Measurements from ENCODE around the gene SF3B3.

The SF3B3 gene

DNA sequence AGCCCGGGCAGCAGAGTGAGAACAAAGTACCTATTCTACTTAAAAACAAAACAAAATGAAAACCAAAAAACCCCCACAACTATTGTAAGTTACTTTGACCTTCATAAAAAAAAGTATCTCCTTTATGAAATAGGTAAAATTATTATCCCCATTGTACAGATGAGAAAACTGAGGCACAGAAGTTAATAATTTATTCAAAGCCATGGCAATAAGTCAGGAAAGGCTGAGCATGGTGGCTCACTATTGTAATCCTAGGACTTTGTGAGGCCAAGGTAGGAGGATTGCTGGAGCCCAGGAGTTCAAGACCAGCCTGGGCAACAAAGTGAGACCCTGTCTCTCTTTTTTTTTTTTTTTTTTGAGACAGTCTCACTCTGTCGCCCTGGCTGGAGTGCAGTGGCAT is 38.7 kb upstream of the SF3B3 start:
- TF ChIP-seq, protein P1, sequence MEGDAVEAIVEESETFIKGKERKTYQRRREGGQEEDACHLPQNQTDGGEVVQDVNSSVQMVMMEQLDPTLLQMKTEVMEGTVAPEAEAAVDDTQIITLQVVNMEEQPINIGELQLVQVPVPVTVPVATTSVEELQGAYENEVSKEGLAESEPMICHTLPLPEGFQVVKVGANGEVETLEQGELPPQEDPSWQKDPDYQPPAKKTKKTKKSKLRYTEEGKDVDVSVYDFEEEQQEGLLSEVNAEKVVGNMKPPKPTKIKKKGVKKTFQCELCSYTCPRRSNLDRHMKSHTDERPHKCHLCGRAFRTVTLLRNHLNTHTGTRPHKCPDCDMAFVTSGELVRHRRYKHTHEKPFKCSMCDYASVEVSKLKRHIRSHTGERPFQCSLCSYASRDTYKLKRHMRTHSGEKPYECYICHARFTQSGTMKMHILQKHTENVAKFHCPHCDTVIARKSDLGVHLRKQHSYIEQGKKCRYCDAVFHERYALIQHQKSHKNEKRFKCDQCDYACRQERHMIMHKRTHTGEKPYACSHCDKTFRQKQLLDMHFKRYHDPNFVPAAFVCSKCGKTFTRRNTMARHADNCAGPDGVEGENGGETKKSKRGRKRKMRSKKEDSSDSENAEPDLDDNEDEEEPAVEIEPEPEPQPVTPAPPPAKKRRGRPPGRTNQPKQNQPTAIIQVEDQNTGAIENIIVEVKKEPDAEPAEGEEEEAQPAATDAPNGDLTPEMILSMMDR (IDR thresholded peaks at IDR 0.05; ENCODE audit: insufficient read depth, low read length, missing control alignments), result no peak
- CTCF ChIA-PET, result interaction anchor here (1.6 kb wide), 1 partner anchor 96 kb away, joined by 3 read pairs; no protein-coding TSS in a partner anchor
- POLR2A ChIA-PET, result no interaction called here
- no peak for DNase-seq (ENCODE audit: low read depth, low spot score)
- H3K4me3 ChIP-seq (ENCODE audit: low read depth, low read length), result no peak overlapping the region

DNA sequence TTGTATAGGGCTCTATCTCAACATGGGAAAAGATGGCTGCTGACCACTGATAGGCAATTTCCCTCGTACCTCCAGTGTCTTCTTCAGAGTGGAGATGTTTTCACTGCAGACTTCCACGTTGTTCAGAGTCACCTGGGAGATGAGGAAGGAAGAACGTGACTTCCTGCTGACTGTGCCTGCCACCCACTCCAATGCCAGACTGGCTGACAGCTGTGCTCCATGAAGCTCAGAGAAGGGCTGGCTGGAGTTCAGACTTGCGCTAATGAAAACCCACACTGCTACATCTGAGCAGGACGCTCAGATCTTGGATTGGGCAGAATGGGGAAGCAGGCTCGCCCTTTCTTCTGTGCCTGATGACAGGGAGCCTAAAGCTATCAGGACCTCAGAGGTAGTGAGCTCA is 33.4 kb upstream of the SF3B3 start:
- ChIA-PET POLR2A (interaction anchor here (0.6 kb wide), 1 partner anchor 113 kb away, joined by 3 read pairs; no protein-coding TSS in a partner anchor), CTCF (interaction anchor here (1.4 kb wide), 1 partner anchor 112 kb away, joined by 4 read pairs; no protein-coding TSS in a partner anchor)
- H3K4me3 ChIP-seq (ENCODE audit: low read depth, low read length), result no peak overlapping the region

DNA sequence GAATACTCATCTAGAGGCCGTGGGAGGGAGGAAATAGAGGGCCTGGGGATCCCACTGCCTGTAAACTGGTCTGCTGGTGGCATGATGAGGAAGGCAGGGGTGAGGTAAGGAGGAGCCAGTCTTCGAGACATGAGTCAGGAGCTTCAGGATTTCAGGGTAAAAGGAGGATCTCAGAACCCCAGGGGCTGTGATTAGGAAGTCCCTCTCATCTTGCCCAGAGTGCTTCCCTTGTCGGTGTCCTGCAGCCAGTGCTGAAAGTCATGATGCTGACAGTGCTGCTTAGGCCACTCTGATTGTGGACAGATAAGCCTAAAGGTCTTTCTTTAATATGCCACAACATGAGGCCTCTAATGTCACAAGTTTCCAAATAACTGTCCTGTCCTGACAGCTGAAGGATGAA is 29.8 kb upstream of the SF3B3 start:
- ChIA-PET CTCF (no interaction called here), POLR2A (no interaction called here)
- DNase-seq (ENCODE audit: low read depth, low spot score), result no peak
- TF ChIP-seq, protein P1 (IDR thresholded peaks at IDR 0.05; ENCODE audit: insufficient read depth, low read length, missing control alignments), result no peak
- no peak overlapping the region for H3K4me3 ChIP-seq (ENCODE audit: low read depth, low read length)

More for the DNA sequence above, 33.4 kb upstream of the SF3B3 start:
- TF ChIP-seq, protein P1 (IDR thresholded peaks at IDR 0.05; ENCODE audit: insufficient read depth, low read length, missing control alignments), result no peak
- no peak for DNase-seq (ENCODE audit: low read depth, low spot score)

DNA sequence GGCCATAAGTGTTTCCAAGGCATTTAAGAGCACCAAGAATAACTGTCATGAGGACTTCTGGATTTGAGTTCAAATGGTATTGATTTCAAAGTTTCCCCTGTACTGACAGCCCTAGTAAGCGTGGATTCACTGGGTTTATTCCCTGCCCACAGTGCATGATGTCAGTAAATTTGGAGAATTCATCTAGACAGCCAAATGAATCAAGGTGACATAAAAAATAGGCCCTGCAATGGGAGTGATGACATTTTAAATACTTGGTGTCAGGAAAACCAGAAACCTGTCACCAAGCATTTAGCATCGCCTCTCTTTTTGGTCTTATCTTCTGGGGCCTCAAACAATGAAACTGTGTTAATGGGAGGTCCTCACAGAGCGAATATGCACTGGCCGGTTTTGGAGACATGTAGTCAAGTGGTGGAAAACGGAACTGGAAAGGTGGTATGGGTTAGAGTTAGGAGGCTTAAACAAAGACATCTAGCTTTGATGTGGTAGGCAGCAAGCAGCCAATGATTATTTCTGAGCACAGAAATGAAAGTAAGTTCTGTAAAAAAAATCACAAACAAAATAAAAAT is 29.3 kb upstream of the SF3B3 start:
- TF ChIP-seq, protein P1 (IDR thresholded peaks at IDR 0.05; ENCODE audit: insufficient read depth, low read length, missing control alignments), result no peak
- POLR2A ChIA-PET, result no interaction called here
- H3K4me3 ChIP-seq (ENCODE audit: low read depth, low read length), result no peak overlapping the region
- CTCF ChIA-PET, result interaction anchor here (2.0 kb wide), 1 partner anchor 159 kb away, joined by 7 read pairs; no protein-coding TSS in a partner anchor
- DNase-seq (ENCODE audit: low read depth, low spot score), result no peak

DNA sequence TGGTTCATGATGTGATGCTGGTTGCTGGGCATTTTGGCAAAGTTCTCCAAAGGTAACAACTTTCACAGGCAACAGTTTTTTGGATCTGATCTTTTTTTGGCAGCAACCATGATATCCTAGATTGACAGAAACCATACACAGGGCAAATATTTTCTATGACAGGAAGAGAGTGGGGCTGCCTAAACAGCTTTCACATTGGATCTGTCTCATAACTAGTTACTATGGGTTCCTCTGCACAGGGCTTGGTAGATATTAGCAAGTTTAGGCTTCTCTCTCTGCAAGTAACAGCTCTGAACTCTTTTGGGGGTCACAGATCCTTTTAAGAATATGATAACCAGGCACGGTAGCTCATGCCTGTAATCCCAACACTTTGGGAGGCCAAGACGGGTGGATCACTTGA is 28.8 kb upstream of the SF3B3 start:
- DNase-seq (ENCODE audit: low read depth, low spot score), result no peak
- TF ChIP-seq, protein P1 (IDR thresholded peaks at IDR 0.05; ENCODE audit: insufficient read depth, low read length, missing control alignments), result no peak
- POLR2A ChIA-PET, result no interaction called here
- CTCF ChIA-PET, result interaction anchor here (2.0 kb wide), 1 partner anchor 159 kb away, joined by 7 read pairs; no protein-coding TSS in a partner anchor
- no peak overlapping the region for H3K4me3 ChIP-seq (ENCODE audit: low read depth, low read length)

DNA sequence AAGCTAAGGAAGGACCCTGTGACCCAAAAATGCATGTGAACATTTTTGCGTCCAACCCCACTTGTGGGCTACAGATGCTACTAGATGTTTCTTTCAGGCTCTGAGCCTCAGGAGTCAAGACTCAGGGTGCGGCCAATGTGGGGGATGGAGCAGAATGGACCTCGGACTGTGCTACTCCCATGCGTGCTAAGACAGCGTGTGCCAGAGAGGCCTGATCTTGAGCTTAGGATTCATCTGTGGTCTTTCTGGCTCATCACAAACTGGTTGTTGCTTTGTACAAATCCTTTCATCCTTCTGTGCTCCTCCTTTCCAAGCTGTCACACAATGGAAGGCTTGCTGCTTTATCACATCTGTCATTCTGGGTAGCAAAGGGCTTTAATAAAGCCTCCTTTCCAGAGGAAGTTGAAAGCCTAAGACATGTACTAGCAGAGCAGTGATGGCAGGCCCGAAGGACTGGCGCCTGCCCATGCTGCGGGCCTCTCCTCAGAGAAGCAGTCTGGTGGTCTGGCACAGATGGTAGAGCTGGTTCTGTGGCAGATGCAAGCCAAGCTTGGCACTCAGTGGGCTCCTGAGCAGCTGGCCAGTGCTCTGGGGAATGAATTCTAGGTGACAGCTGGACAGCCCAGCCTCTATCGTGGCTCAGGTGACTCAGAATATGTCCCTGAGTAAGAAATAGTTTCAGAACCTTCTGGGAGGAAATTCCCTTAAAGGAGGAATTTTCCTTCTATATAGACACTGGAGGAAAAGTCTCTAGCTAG is 28.0 kb upstream of the SF3B3 start:
- POLR2A ChIA-PET, result no interaction called here
- CTCF ChIA-PET, result interaction anchor here (2.0 kb wide), 1 partner anchor 158 kb away, joined by 7 read pairs; no protein-coding TSS in a partner anchor
- TF ChIP-seq, protein P1 (IDR thresholded peaks at IDR 0.05; ENCODE audit: insufficient read depth, low read length, missing control alignments), result no peak
- DNase-seq (ENCODE audit: low read depth, low spot score), result no peak
- no peak overlapping the region for H3K4me3 ChIP-seq (ENCODE audit: low read depth, low read length)

Data from AG04449 (cell line).